GM18520 (cell line): ENCODE results near the gene ASCL1.

Source experiments
- ATAC-seq: cut with Tn5 transposase; IDR thresholded peaks from one replicate; pipeline ENCODE4 v1.9.1; 2021; ENCODE audit not compliant: unreplicated experiment

The ASCL1 gene

DNA sequence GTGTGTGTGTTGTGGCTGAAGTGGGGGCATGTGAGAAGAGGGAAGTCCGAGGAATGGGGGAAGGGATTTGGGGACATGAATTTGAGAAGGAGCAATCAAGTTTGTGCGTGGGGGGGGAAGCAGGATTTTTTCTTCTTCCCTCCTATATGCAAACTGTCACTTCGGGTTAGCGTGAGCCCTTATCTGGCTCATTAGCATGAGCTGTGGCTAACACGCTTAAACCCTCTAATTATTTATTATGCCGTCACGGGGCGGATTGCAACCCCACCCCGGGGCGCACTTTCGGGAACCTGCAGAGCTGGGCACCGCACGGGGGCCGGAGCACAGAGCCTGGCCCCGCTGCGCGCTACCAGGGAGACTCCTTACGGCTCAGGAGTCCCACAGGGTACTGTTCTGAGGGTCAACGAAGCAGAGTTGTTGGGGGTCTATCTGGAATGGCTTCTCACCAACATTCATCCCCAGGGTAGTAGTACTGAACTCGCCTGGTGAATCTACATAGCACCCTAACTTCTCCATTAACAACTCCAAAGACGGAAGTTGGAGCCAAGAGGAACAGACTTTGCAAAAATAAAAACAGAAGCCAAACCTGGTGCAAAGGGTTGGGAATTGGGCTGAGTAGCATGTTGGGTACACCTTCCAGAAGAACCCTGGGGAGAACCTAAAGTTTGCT, 6.4 kb upstream of the ASCL1 start:
- no peak for ATAC-seq

DNA sequence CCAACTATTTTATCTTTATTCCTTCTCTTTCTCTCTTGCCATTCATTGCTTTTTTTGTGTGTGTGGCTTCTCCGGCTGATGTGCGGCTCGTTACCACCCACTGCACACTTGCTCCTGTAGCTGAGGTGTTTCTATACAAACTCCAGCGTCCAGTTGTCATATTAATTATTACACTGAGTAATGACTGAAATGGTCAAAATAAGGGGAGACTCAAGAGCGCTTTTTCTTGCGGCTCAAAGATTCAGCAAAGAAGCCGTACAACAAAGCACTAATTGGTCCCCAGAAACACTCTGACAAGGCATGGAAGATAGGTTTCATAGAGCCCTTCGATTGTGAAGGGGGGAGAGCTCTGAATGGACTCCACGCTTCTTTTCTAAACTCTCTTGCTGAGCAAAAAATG, 5.6 kb upstream of the ASCL1 start:
- ATAC-seq: no peak

DNA sequence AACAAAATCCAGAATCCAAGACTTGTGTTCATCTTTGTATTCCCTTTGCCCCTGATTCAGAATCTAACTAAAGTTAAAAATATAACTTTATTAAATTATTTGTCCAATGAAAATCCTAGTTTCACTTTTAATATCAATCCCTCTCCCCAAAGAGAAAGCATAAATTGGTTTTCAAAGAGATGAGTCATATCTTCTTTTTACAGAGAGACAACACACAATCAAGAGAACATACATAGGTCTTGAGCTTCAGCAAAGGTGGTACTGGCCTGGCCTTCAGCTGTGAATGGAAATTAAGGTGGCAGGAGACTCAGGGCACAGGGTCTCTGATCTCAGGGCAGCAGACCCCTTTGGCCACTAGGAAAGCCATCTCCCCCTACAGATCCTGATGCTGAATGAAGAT, 4.3 kb upstream of the ASCL1 start:
- ATAC-seq: no peak

DNA sequence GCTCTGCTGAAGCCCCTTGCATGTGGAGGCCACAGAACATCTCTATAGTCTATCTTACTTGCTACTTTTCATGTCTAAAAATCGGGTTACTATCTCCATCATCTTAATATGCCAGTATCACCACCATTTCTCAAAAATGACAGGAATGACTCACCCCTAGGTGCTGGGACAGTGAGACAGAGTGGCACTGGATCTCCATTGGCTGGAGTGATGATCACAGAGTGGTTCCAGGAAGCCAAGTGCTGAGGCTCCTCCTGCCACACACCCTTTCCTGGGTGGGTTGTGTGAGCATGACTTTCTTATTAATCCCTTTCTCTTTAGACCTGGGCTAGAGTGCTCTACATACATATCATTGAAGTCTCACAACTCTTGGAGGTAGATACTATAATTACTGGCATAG, 3.3 kb upstream of the ASCL1 start:
- no peak for ATAC-seq

DNA sequence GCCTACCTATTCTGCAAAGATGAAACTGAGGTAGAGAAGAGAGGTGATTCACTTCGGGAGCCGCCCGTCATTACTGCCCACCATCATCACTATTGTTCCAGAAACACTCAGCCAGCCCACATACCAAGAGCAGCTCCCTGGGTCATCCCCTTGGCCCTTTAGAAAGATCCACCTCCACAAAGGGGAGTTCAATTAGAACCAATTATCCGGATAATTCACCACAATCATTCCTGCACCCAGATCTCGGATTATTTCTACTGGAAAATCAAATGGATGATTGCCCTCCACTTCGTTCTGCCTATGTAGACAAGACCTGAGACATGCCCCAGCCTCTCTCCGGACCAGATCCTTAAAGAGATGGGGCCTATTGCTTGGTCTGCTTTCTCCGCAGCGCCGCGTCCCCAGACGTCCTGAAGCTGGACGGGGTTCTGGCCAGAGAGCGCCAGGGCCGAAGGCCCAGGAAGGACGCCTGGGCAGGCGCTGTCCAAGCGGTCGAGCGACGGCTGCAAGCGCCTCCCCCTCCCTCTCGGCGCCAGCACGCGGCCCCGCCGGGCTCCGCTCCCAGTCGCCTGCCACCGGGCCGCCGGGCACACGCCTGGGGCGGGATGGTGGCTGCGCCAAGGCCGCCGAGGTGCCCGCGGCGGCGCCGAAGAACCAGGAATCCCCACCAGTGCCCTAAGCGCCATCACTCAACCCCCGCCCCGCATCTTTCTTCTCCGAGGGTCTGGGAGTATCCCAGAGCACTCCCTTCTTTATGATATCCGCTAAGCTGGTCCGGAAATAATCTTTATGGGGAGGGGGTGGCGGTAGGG, 1.3 kb upstream of the ASCL1 start:
- no peak for ATAC-seq

DNA sequence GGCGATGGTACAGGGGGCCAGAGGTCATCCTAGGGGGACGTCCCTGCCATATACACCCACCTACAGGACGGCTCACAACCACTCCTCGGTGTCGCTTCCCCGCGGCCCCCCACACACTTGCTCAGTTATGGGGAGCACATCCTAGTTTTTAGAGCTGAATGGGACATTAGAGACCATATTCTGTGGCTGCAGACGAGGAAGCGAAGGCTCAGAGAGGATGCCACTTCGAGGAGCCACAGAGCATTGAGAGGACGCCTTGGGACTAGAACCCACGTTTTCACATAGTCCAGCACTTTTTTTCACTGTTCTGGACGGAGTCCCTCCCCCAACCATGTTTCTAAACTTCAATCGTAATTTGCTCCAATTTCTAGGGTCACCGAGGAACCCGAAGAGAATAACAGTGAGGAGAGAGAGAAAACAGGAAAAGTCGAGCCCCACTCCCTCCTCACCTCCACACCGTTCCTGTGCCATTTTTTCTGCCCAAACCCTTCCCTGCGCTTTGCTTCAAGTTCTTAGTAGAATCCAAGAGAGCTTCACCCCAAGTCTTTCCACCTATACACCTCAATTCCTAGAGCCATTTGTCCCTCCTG, 641 bp upstream of the ASCL1 start:
- no peak for ATAC-seq

DNA sequence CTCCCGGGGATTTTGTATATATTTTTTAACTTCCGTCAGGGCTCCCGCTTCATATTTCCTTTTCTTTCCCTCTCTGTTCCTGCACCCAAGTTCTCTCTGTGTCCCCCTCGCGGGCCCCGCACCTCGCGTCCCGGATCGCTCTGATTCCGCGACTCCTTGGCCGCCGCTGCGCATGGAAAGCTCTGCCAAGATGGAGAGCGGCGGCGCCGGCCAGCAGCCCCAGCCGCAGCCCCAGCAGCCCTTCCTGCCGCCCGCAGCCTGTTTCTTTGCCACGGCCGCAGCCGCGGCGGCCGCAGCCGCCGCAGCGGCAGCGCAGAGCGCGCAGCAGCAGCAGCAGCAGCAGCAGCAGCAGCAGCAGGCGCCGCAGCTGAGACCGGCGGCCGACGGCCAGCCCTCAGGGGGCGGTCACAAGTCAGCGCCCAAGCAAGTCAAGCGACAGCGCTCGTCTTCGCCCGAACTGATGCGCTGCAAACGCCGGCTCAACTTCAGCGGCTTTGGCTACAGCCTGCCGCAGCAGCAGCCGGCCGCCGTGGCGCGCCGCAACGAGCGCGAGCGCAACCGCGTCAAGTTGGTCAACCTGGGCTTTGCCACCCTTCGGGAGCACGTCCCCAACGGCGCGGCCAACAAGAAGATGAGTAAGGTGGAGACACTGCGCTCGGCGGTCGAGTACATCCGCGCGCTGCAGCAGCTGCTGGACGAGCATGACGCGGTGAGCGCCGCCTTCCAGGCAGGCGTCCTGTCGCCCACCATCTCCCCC, 777 bp downstream of the ASCL1 start:
- ATAC-seq: no peak

DNA sequence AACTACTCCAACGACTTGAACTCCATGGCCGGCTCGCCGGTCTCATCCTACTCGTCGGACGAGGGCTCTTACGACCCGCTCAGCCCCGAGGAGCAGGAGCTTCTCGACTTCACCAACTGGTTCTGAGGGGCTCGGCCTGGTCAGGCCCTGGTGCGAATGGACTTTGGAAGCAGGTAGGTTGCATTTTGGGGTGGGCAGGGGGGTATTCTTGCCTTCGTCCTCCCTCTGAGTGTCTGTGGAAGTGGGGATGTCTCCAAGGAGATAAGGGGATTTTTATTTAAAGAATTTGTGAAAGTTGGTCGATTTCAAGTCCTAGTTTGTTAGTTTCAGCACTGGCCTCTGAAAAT, 1.3 kb downstream of the ASCL1 start:
- no peak for ATAC-seq

DNA sequence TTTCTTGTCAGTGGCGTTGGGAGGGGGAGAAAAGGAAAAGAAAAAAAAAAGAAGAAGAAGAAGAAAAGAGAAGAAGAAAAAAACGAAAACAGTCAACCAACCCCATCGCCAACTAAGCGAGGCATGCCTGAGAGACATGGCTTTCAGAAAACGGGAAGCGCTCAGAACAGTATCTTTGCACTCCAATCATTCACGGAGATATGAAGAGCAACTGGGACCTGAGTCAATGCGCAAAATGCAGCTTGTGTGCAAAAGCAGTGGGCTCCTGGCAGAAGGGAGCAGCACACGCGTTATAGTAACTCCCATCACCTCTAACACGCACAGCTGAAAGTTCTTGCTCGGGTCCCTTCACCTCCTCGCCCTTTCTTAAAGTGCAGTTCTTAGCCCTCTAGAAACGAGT, 1.9 kb downstream of the ASCL1 start:
- ATAC-seq: no peak

DNA sequence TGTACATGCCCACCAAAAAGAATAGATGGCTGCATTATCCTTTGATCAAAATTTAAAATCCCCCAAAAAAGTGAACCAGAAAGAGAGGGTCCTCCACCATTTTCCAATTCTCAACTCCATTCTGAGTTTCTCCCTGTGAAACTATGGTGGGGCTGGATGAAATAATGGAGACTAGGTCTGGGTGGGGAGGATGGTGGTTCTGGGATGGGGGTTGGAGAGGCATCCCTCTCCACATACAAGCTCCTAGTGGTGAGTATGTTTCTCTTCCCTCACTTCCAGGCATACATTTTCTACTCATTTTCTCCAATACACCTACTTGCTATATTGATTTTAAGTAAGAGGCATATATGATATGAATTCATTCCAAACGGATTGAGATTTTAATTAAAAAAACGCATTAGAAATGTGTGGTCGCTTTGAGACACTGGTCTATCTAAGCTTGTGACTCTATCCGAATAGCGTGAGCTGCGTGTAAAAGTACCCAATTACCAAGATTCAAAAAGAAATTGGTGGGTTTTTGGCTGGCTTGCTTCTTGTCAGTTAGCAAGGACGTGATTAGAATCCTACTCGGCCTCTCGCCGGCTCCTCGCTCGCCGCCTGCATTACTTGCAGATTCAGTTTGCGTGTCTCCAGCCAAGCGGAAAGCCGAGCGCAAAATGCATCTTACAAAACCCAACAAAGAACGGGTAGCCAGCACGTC, 3.4 kb downstream of the ASCL1 start:
- ATAC-seq: no peak

DNA sequence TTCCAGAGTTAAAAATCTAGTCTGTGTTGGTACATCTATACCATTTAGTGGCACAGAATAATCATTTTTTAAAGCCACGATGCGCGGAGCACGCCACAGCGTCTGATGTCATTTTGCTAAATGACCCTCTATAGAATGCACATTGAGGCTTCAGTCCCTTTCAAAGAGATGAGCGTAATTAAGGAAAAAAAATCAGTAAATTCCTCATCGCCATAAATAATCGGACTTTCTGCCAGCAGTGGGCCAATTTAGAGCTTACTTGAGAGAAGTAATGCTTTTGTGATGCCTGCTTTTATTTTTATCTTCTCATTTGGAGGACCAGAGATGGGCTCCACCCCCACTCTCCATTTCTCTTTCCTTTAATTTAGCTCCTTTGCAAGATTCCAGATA, 4.0 kb downstream of the ASCL1 start:
- ATAC-seq: no peak

DNA sequence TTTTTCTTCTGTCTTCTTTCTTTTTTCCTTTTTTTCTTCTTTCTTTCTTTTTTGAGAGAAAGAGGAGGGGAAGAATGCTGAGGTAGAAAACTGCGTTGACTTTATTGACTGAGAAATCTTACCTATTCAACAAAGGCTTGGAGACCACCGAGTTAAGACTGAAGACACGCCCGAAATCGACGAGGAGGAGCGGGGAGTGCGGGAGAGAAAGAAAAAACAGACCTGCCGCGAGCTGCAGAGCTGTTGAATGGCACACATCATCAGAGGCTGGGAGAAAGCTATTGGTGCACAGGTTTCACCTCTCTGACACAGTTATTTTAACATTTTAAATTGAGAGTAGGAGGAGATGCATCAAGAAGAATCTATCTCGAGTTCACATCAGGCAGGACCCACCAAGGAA, 5.1 kb downstream of the ASCL1 start:
- no peak for ATAC-seq

DNA sequence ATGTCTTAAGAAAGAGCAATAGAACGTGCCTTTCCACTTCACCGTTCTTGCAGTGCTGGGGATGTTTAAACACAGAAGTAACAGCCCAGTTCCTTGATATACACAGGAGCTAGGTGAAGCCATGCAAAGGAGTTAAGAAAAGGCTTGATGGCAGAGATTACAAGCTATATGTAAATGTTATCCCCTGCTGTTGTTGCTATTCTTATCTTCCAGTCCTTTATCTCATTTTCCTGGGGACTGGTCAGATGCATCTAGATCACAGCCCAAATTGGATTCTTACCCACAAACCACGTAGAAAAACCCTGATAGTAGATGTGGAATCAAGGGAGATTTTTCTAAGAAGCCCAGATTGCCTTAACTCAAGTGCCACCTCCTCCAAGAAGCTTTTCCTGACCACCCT, 5.5 kb downstream of the ASCL1 start:
- ATAC-seq: no peak

DNA sequence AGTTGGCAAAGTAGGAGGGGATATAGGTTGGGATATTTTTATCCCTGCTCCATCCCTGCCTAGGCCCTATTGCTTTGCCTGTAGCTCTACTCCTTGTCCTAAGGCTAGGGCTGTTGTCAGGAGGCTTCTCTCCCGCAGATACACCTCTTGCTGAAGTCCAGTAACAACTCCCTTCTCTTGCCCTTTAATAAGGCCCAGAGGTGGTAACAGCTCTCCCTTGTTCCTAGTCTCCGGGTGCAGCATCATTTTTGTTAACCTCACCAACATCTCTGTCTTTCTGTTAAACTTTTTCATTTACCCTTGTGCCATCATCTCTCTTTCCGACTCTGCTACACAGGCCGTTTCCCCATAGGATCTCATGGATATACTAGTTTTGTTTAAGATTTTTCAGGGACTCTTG, 6.3 kb downstream of the ASCL1 start:
- ATAC-seq: no peak

DNA sequence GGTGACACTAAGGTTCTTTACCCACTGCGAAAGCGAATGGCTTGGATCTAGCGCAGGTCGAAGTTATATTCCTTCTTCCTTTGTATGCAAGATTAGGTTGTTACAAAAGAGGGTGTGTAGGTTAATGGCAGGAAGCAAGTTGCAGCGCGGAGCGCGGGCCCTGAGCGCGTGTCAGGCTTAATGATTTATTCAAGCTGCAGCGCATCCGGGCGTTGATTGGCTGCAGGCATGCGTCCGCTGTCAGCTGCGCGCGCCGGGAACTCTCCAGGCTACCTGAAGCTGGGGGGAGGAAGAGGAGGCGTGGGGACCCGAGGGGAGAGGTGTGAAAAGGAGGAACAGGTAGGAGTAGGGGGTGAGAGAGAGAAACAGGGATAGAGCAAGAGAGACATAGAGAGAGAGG, 7.4 kb downstream of the ASCL1 start:
- ATAC-seq: no peak

DNA sequence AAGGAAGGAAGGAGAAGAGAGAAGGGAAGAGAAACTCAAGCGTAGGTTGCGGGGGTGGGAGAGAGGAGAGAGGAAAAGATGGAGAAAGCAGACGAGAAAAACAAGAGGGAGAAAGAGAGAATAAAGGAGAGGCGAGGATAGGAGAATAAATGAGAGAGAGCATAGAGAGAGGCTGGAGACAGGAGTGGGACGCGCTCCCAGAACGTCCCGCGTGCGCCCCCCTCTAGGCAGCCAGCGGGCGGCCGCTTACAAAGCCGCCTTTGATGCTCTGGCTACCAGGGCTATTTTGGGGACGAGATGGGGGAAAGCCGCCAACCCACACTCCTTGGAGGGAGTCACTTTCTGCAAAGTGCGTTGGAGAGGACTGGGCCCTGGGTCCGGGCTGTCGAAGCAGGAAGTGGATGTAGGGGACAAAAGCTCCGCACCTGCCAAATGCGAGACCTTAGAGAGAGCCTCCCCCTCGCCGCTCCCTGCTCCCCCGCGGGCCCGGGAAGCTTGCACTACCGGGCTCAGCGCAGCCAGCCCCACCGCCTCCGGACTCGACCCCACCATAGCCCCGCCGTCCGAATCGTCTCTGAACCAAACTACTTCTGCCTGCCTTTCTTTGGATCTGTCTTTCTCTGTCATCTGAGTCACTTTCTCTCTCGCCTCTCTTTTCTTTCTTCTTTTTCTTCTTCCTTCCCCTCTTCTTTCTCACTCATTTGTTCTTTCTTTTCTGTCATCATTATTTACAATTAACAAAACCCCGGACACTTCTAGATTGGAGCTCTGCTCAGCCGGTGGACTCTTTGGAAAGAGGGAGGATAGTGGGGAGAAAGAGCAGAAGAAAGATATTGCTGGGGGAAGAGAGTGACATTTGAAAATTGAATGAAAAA, 8.0 kb downstream of the ASCL1 start:
- no peak for ATAC-seq

DNA sequence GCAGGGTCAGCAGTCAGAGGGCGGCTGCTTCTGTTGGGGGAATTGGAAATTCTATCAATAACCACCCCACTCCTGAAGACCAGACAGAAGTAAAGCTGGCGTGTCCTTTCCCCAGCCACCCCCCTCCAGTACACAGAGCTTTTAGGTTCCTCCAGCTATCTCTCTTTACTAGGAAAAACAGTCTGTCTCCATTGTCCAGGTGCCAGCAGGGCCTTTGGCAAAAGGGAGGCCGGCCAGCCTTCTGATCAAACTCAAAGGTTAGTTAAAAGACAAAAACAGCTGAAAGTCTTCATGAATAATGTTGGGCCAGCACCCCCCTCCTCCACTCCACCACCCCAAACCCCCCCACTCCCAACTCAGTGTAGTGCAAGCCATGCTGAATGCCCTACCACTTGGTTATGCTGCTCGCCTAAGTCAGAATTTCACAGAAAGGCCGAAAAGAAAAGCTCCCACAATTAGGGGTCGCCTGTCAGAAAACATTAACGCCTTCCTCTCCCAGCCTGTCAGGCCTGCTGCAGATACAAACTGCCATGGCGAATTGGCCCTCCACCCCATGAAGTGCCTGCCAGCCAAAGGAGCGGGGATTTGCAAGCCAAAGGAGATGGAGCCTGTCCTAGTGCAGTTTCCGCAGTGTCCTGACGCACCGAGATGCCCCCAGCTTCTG, 8.9 kb downstream of the ASCL1 start:
- no peak for ATAC-seq

DNA sequence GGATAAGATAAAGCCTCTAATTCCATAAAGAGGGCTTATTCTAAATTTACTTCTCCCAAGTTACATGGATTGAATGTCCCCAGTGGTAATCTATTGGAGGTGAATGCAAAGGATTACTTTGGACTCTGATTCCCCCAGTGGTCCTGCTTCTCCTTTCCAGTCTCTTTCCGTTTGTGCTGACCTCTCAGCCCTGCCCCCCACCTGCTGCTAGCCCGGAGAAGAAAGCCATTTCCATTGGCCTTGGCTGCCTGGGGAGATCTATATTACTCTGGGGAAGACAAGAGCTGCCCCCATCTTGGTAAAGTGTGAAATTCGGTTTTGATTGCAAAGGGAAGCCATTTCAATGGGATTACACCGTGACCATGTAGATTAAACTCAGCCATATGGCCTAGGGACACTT, 13.3 kb downstream of the ASCL1 start:
- ATAC-seq: no peak

DNA sequence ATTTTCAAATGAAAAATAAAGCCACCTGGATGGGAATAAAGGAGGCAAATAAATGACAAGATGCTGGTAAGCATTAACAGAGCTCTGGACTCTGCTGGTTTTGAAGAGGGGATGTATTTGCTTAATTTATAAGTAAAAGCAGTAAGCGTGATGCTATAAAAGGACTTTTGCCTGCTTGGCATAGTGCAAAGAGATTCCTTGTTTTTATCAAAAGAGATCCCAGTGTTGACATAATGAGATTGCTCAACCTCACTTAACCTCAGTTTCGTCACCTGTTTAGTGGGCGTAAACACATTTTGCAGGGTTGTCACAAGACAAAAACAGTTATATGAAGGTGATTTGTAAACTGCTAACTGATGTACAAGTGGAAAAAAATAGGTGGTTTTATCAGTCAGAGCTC, 13.8 kb downstream of the ASCL1 start:
- no peak for ATAC-seq

DNA sequence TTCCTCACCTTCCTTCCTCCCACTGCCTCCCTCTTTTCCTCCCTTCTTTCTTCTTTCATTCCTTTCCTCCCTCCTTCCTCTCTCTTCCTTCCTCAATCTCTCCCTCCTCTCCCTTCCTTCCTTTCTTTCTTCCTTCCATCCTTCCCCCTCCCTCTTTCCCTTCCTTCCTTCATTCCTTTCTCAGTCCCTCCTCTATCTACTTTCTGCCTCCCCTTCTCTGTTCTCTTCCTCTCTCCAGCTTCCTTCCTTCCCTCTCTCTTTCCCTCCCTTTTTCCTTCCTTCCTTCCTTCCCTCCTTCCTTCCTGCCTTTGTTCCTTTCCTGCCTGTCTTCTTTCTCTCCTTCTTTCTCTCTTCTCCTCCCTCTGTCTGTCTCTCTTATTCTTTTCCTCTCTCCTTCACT, 16.1 kb downstream of the ASCL1 start:
- no peak for ATAC-seq
